B cell (primary cell): ENCODE results near the gene ZBTB24. TPM values are rescaled to one million over a fixed set of nuclear protein-coding genes. Genes with fewer than 3 reads are reported as not detected.

ENCODE experiments used
- ATAC-seq: fragments of 200-7000 bp; cut with Tn5 transposase; one replicate; pipeline ENCODE4 v1.10.0; 2021; ENCODE audit warnings: low read depth, mild to moderate bottlenecking, moderate number of reproducible peaks, moderate library complexity
- CTCF ChIA-PET: fragments of 350-600 bp; sonication (Branson Sonifier 250); formaldehyde crosslinking; loops from one replicate; lab custom pipeline; 2021; ENCODE audit warnings: antibody characterized with exemption, inconsistent platforms; lab: Charles Lee
- POLR2A ChIA-PET: fragments of 350-600 bp; sonication (Branson Sonifier 250); formaldehyde crosslinking; loops from one replicate; lab custom pipeline; 2021; ENCODE audit warnings: antibody characterized with exemption; lab: Charles Lee
- DNase-seq: peaks from one replicate; pipeline ENCODE4 v3.0.0; 2013
- H2AFZ ChIP-seq: 2 replicates; pipeline ENCODE4 v1.6.1; 2012; ENCODE audit warnings: mild to moderate bottlenecking, low read depth, low read length; ENCODE audit not compliant: insufficient read depth, poor library complexity, severe bottlenecking
- H3K27ac ChIP-seq, 2 donors: 1 replicate in 1 of 2; 2 replicates in 1 of 2; pipeline ENCODE4 v1.5.1; 2012 to 2013; ENCODE audit warnings: low read length in 2 of 2, mild to moderate bottlenecking in 2 of 2, moderate library complexity in 1 of 2
- H3K27me3 ChIP-seq, 4 experiments: fragments of 200-600 bp in 1 of 4; sonication (generic) in 1 of 4; replicated peaks in 1 of 4; 1 replicate in 2 of 4; 2 replicates in 2 of 4; pipeline versions ENCODE4 v1.6.1 to v1.7.0; 2013 to 2016; ENCODE audit warnings: low read length in 3 of 4, mild to moderate bottlenecking in 2 of 4, mixed read lengths in 1 of 4, moderate library complexity in 1 of 4; ENCODE audit not compliant: insufficient read depth in 4 of 4, control insufficient read depth in 3 of 4; ENCODE audit errors: control extremely low read depth in 1 of 4
- H3K36me3 ChIP-seq, 2 experiments: replicated peaks in 1 of 2; 1 replicate in 1 of 2; 2 replicates in 1 of 2; pipeline versions ENCODE4 v1.6.1 to v1.7.1; 2013; ENCODE audit warnings: low read length in 1 of 2; ENCODE audit not compliant: insufficient read depth in 2 of 2, control insufficient read depth in 1 of 2; ENCODE audit errors: control extremely low read depth in 1 of 2, extremely low read depth in 1 of 2
- H3K4me1 ChIP-seq, 2 donors: fragments of 200-600 bp in 1 of 2; sonication (generic) in 1 of 2; 1 replicate in 1 of 2; 2 replicates in 1 of 2; pipeline versions ENCODE4 v1.5.1 to v1.6.1; 2013 to 2017; ENCODE audit warnings: low read length in 2 of 2; ENCODE audit not compliant: control insufficient read depth in 2 of 2, insufficient read depth in 2 of 2
- H3K4me2 ChIP-seq: replicated peaks from 2 replicates; pipeline ENCODE3; 2012; ENCODE audit warnings: mild to moderate bottlenecking, low read depth, low read length; ENCODE audit not compliant: poor library complexity, severe bottlenecking
- H3K4me3 ChIP-seq, 5 experiments: fragments of 200-600 bp in 1 of 5; sonication (generic) in 1 of 5; 1 replicate in 3 of 5; 2 replicates in 2 of 5; pipeline versions ENCODE4 v1.5.1 to v1.7.0; 2011 to 2016; ENCODE audit warnings: low read length in 4 of 5, mild to moderate bottlenecking in 4 of 5, low read depth in 2 of 5, control low read depth in 1 of 5, moderate library complexity in 1 of 5; ENCODE audit not compliant: insufficient read depth in 1 of 5; ENCODE audit errors: control extremely low read depth in 1 of 5, extremely low read depth in 1 of 5
- H3K79me2 ChIP-seq: fragments of 200-600 bp; sonication (generic); one replicate; pipeline ENCODE4 v1.6.0; 2016; ENCODE audit warnings: low read length; ENCODE audit not compliant: control insufficient read depth, insufficient read depth
- H3K9ac ChIP-seq: fragments of 200-600 bp; sonication (generic); 2 replicates; pipeline ENCODE4 v1.6.1; 2017; ENCODE audit warnings: mild to moderate bottlenecking, low read length, moderate library complexity
- H3K9me3 ChIP-seq, 3 donors: one replicate each; pipeline versions ENCODE4 v1.6.1 to v1.7.1; 2013; ENCODE audit warnings: low read length in 2 of 3; ENCODE audit not compliant: control insufficient read depth in 2 of 3, insufficient read depth in 1 of 3; ENCODE audit errors: control extremely low read depth in 1 of 3
- H4K20me1 ChIP-seq: 2 replicates; pipeline ENCODE4 v1.6.0; 2012; ENCODE audit warnings: mild to moderate bottlenecking, low read length; ENCODE audit not compliant: insufficient read depth, control insufficient read depth, poor library complexity, severe bottlenecking
- H3K27ac Mint-ChIP-seq: one replicate; pipeline ENCODE4 v1.8.0; 2021; ENCODE audit warnings: mixed read lengths
- H3K27me3 Mint-ChIP-seq: one replicate; pipeline ENCODE4 v1.8.0; 2021; ENCODE audit warnings: mixed read lengths
- H3K4me1 Mint-ChIP-seq: one replicate; pipeline ENCODE4 v1.8.0; 2021; ENCODE audit warnings: mixed read lengths
- H3K4me3 Mint-ChIP-seq: one replicate; pipeline ENCODE4 v1.8.0; 2021; ENCODE audit warnings: mixed read lengths
- H3K9me3 Mint-ChIP-seq: one replicate; pipeline ENCODE4 v1.8.0; 2022; ENCODE audit warnings: mixed read lengths; ENCODE audit not compliant: insufficient read depth
- EZH2 ChIP-seq: IDR thresholded peaks from 2 replicates; pipeline ENCODE4 v1.6.1; 2012; ENCODE audit warnings: borderline replicate concordance, low read depth, mild to moderate bottlenecking, moderate library complexity, low read length; ENCODE audit not compliant: insufficient read depth, poor library complexity, severe bottlenecking
- WGBS: methylation state at CpG from one replicate; pipeline ENCODE4 v1.1.5; 2013; ENCODE audit warnings: missing lambda C conversion rate; ENCODE audit not compliant: insufficient coverage; 5-methylcytosine and 5-hydroxymethylcytosine counted together
- intact Hi-C: fragments of 100-400 bp; cut with micrococcal nuclease; formaldehyde crosslinking; loops from one replicate; pipeline ENCODE4 v1.10.0; 2022
- polyA plus RNA-seq: library from polyadenylated mRNA; depleted of rRNA; stranded (reverse); fragments of >200 nt; gene quantifications from 2 replicates; pipeline ENCODE4 v1.2.3, GENCODE V29; 2012
- total RNA-seq, 2 donors: library from RNA; stranded (reverse); fragments of 120-200 nt in 1 of 2; gene quantifications; 1 replicate in 1 of 2; 2 replicates in 1 of 2; pipeline versions ENCODE4 v1.2.3 to v1.2.4, GENCODE V29; 2013 to 2022
- TF ChIP-seq, protein P1 (sequence below): fragments of 200-600 bp; IDR thresholded peaks from one replicate; pipeline ENCODE4 v1.8.0; 2022; ENCODE audit warnings: antibody characterized with exemption, mild to moderate bottlenecking

Gene ZBTB24
- total and polyA plus RNA-seq, 2 donors (not counting 1 experiment from before 2014, with no cell fraction given): 10.6 to 31.4 TPM

DNA sequence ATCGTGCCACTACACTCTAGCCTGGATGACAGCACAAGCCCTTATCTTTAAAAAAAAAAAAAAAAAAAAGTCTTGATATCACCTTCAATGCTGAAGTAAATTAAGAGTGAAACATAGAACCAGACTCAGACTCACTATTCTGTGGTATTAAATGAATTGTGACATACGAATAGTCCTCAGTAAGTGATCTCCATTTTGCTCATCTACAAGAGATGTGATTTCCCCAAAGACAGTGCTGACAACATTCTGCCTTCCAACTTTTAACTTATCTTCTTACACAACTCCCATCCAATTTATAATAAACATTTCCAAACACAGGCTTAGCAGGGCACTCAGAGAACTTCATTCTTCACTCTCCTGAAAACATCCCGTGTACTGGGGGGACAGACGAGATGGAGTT is 8.0 kb downstream of the ZBTB24 start:
- POLR2A ChIA-PET: interaction anchor here (0.6 to 0.7 kb wide), 2 partner anchors 26 to 292 kb away, joined by 4 to 7 read pairs; no protein-coding TSS in a partner anchor
- CTCF ChIA-PET: no interaction called here
- WGBS: no CpG with 5 or more reads among the region's 4 CpGs

DNA sequence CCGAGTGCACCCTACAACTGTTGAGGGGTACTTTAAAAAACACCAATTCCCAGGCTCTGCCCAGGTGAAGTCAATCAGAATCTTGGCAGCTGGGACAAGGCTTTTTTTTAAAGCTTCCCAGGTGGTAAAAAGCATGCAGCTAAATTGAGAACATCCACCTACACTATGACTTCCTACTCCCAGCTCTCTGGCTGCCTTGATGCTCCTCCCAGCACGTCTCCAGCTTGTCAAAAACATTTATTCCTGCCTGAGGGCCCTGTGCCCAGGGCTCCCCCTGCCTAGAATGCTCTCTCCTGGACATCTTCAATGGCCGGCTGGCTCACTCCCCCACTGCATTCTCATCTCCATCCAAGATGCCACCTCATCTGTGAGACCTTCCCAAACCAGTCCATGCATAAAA is 9.9 kb downstream of the ZBTB24 start:
- H4K20me1 ChIP-seq: peaks cover 57% of the 10 kb centered on the region
- no peak for ATAC-seq
- peaks cover 37 to 38% of the 10 kb centered on the region in 2 donors for H3K4me1 ChIP-seq
- intact Hi-C loops: no loop called here
- H3K27me3 ChIP-seq: no peaks in the 10 kb centered on the region
- no peaks in the 10 kb centered on the region for H3K9me3 ChIP-seq
- CTCF ChIA-PET: interaction anchor here (0.7 to 1.2 kb wide), 4 partner anchors 9 to 33 kb away, joined by 3 to 4 read pairs (median 4); partner anchors contain the start of genes PPIL6 and SMPD2
- WGBS: 100% methylated on average over 2 of the region's 3 CpGs
- peaks cover 0 to 85% of the 10 kb centered on the region in 2 experiments for H3K36me3 ChIP-seq
- no peak overlapping the region for H3K4me3 ChIP-seq
- peaks cover 86% of the 10 kb centered on the region for H3K79me2 ChIP-seq
- H3K9me3 Mint-ChIP-seq: no peaks in the 10 kb centered on the region
- H3K4me1 Mint-ChIP-seq: peaks cover 64% of the 10 kb centered on the region
- H2AFZ ChIP-seq: no peak overlapping the region
- no peak overlapping the region for H3K27ac ChIP-seq
- H3K27me3 Mint-ChIP-seq: no peaks in the 10 kb centered on the region
- H3K9ac ChIP-seq: no peak overlapping the region
- POLR2A ChIA-PET: interaction anchor here (1.0 kb wide), 1 partner anchor 17 kb away, joined by 3 read pairs; the partner anchor contains the start of gene MICAL1
- no peak overlapping the region for H3K4me3 Mint-ChIP-seq
- no peak for TF ChIP-seq EZH2
- TF ChIP-seq, protein P1, sequence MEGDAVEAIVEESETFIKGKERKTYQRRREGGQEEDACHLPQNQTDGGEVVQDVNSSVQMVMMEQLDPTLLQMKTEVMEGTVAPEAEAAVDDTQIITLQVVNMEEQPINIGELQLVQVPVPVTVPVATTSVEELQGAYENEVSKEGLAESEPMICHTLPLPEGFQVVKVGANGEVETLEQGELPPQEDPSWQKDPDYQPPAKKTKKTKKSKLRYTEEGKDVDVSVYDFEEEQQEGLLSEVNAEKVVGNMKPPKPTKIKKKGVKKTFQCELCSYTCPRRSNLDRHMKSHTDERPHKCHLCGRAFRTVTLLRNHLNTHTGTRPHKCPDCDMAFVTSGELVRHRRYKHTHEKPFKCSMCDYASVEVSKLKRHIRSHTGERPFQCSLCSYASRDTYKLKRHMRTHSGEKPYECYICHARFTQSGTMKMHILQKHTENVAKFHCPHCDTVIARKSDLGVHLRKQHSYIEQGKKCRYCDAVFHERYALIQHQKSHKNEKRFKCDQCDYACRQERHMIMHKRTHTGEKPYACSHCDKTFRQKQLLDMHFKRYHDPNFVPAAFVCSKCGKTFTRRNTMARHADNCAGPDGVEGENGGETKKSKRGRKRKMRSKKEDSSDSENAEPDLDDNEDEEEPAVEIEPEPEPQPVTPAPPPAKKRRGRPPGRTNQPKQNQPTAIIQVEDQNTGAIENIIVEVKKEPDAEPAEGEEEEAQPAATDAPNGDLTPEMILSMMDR: no peak
- DNase-seq: no peak
- H3K27ac Mint-ChIP-seq: peak overlapping the region; percentile 27
- H3K4me2 ChIP-seq: peak overlapping the region; percentile 42

More for the DNA sequence above, 8.0 kb downstream of the ZBTB24 start:
- Mint-ChIP-seq H3K27ac (peak overlapping the region; percentile 52), H3K9me3 (no peaks in the 10 kb centered on the region), H3K27me3 (no peaks in the 10 kb centered on the region), H3K4me1 (peaks cover 74% of the 10 kb centered on the region), H3K4me3 (no peak overlapping the region)
- Histone ChIP-seq H3K9me3 (no peaks in the 10 kb centered on the region), H3K4me3 (no peak overlapping the region), H3K4me1 (peaks cover 51 to 56% of the 10 kb centered on the region in 2 donors), H2AFZ (no peak overlapping the region), H3K79me2 (peaks cover 86% of the 10 kb centered on the region), H3K27ac (peak overlapping the region in 1 of 2 donors; percentile 35), H3K27me3 (no peaks in the 10 kb centered on the region), H3K9ac (no peak overlapping the region), H4K20me1 (peaks cover 40% of the 10 kb centered on the region), H3K36me3 (peaks cover 0 to 66% of the 10 kb centered on the region in 2 experiments), H3K4me2 (no peak overlapping the region)
- no peak for ATAC-seq
- no peak for DNase-seq
- intact Hi-C loops: no loop called here
- TF ChIP-seq, protein P1: no peak
- TF ChIP-seq EZH2: no peak
